ENCODE data around the gene ERCC3. TPM values are rescaled to one million over a fixed set of nuclear protein-coding genes. Genes with fewer than 3 reads are reported as not detected.
"Not testable (repeated sequence)": the region's sequence is repeated elsewhere in the genome, so short reads cannot be mapped to it uniquely, and the experiment has no call there.

Gene ERCC3
- total RNA-seq, 3 donors from 2014 or later = 56.6 to 63.6 (median 61.8) TPM

DNA sequence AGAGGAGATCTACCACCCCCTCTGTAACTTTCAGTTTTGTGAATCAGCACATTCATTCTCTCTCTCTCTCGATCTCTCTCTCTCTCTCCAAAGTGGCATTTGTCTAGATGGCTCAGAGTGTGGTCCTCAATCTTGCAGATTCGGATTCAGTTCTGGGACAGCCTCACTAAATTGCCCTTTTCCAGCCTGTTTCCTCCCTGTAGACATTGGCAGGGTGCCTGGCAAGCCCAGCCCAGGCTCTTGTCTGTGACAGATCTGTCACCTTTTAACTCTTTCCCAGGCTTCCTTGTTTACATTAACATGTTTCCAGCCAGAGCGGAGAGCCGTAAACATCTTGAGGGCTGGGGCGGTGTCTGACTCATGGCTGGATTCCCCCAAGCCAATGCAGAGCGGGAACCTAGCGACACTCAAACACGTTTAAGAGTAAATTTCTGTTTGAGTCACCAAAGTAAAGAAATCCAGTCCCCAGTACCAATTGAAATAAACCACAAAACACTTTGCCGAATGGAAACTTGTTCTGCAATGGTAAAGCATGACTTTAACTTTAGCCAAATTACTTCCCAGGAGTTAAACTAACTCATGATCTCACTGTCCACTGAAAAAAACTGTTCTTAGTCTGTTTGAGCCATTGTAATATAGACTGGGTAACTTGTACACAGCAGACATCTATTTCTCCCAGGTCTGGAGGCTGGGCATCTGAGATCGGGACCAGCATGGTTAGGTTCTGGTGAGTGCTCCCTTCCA, 67.3 kb downstream of the ERCC3 start:
- ATAC-seq (peak; percentile 83 to 86), DNase-seq (no peak)
- Mint-ChIP-seq H3K9me3 (peaks cover 5% of the 10 kb centered on the region), H3K4me1 (ENCODE audit: low read depth) (peaks cover 9% of the 10 kb centered on the region), H3K36me3 (ENCODE audit: insufficient read depth) (peaks cover 1% of the 10 kb centered on the region), H3K4me3 (peak overlapping the region; percentile 31), H3K27me3 (ENCODE audit: low read depth) (peaks cover 41% of the 10 kb centered on the region)

DNA sequence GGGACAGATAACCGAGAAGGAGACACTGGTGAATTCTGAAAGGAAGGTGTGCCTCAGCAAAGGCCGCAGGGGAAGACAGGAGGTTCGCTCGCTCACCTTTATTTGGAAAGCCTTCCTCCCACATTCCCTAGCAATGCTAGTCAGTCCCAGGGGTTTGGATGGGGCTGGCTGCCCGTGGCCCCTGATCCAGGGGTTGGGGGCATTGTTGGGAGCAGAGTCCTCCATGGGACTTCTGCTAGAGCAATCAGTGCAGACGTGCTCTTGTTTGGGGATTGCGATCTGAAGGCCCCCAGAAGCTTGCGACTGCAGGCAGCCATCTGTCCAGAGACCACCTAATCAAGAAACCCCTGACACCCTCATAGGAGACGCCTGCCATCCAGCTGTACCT, 67.8 kb downstream of the ERCC3 start:
- no peak for ATAC-seq
- H3K27me3 Mint-ChIP-seq (ENCODE audit: low read depth) = peaks cover 41% of the 10 kb centered on the region
- H3K4me1 Mint-ChIP-seq (ENCODE audit: low read depth) = peaks cover 9% of the 10 kb centered on the region
- H3K36me3 Mint-ChIP-seq (ENCODE audit: insufficient read depth) = no peaks in the 10 kb centered on the region
- no peak overlapping the region for H3K4me3 Mint-ChIP-seq
- no peak for DNase-seq
- H3K9me3 Mint-ChIP-seq = peaks cover 5% of the 10 kb centered on the region

DNA sequence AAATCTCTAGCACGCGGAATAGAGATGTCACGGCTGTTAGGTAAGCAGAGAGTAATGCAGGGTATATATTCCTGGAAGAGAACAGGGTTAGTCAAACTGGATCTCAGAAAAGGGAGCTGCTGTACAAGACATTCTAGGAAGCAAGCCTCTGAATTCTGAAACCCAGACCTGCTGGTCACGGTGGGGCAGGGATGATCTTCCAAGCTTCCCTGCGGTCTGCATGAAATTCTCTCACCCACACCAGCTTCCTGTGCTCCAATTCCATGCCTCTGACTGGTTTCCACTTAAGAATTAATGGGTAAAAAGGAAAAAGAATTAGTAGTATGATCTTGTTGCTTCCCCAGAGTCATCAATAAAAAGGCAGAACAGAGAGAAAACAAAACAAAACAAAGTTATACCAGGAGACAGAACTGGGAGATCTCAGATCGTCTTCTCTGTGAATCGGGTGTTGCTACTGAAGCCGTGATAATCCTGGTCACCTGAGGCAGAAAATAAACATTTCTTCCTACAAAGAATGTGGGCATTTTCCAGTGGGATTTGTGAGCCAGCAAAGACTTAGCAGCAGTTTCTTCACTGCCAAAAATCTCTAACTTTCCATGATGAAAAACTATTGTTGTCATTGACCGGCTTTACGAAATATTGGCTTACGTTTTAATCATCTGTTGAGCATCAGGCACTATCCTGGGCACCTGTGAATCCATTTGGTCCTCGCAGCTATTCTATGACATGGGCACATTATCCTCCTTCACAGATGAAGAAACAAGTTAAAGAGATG, 68.6 kb downstream of the ERCC3 start:
- peaks cover 14% of the 10 kb centered on the region for H3K4me1 Mint-ChIP-seq (ENCODE audit: low read depth)
- no peaks in the 10 kb centered on the region for H3K36me3 Mint-ChIP-seq (ENCODE audit: insufficient read depth)
- ATAC-seq = no peak
- H3K9me3 Mint-ChIP-seq = peaks cover 5% of the 10 kb centered on the region
- DNase-seq = no peak
- H3K27me3 Mint-ChIP-seq (ENCODE audit: low read depth) = peaks cover 48% of the 10 kb centered on the region
- H3K4me3 Mint-ChIP-seq = no peak overlapping the region

DNA sequence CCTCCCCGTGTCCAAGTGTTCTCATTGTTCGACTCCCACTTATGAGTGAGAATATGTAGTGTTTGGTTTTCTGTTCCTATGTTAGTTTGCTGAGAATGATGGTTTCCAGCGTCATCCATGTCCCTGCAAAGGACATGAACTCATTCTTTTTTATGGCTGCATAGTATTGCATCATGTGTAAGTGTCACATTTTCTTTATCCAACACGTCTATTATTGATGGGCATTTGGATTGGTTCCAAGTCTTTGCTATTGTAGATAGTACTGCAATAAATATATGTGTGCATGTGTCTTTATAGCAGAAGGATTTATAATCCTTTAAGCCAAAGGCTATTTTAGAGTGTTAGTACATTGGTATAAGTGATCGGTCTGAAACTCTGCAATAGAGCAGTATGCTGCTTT, 69.8 kb downstream of the ERCC3 start:
- DNase-seq; H3K4me3 Mint-ChIP-seq; H3K9me3 Mint-ChIP-seq; ATAC-seq; H3K36me3 Mint-ChIP-seq (ENCODE audit: insufficient read depth): not testable (repeated sequence)
- Mint-ChIP-seq H3K27me3 (ENCODE audit: low read depth) (peaks cover 51% of the 10 kb centered on the region), H3K4me1 (ENCODE audit: low read depth) (peaks cover 17% of the 10 kb centered on the region)

DNA sequence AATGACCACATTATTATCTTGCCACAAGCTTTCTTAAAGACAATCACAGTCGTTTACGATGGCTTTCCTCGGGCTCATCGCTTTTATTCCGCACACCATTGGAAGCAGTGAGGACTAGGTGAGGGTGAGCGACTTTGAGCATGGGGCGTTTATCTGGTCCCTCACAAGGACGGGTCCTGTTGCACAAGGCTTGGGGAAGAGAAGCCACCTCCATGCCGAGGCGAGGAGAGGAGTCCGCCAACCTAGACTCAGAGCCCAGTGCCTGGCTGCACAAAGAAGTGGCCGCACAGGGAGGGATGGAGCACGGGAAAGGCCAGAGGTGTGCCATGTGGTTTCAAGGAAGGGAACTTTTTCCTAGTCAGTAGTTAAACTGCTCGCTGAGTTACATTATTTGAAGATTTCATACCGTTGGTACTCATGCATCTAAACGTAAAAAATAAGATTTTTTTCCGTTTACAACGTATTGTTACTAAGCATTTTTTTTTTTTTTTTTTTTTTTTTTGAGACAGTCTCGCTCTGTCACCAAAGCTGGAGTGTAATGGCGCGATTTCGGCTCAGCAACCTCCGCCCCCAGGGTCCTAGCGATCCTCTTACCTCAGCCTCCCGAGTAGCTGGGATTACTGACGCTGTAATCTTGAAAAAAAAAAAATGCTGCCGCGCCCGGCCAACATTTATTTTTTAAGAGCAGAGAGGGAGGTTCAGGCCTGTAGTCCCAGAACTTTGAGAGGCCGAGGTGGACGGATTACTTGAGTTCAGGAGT, 73.0 kb downstream of the ERCC3 start:
- H3K36me3 Mint-ChIP-seq (ENCODE audit: insufficient read depth) = no peaks in the 10 kb centered on the region
- no peak for DNase-seq
- ATAC-seq = no peak

DNA sequence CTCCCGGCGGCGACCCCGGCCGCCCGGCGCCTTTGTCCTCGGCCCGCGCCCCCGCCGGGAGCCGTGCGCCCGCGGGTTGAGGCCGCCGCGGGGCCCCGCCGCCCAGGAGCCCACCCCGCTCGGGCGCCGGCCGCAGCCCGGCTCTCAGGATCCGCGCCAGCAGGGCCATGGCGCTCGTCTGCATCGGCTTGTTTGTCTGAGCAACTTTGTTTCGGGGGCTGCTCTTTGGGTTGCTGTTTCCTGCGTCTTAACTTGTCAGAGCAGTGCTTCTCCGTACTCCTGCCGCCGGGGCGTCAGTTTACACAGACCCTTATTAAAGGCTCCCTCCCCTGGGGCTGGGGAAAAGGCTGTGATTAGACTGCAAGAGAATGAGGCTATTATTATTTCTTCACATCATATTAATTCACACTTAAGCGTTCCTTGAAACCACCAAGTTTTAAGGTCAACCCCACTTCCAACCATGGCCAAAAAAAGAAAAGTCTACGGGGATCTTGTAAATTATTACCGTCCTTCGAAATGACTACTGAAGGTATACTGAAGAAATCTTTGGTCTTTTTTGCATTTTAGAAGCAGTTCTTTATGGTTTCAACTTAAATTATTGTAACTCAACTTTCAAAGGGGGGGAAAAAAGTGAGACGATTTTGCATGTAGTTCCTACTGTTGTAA, 73.7 kb downstream of the ERCC3 start, which contains the start of gene CYP27C1:
TSS of gene CYP27C1 (minus strand) at position 198 of the 666 bp plus-strand sequence. CDS start at position 169, 29 bp downstream.
- H3K4me3 Mint-ChIP-seq = peak within 1 kb of the TSS; percentile 78
- H3K4me1 Mint-ChIP-seq (ENCODE audit: low read depth) = peaks cover 17% of the 10 kb centered on the region
- H3K27me3 Mint-ChIP-seq (ENCODE audit: low read depth) = peaks cover 61% of the 10 kb centered on the region
- H3K9me3 Mint-ChIP-seq = peaks cover 7% of the 10 kb centered on the region
- no peaks in the 10 kb centered on the region for H3K36me3 Mint-ChIP-seq (ENCODE audit: insufficient read depth)
- ATAC-seq (peak; percentile 55 to 64), DNase-seq (no peak)

More for the DNA sequence above, 73.0 kb downstream of the ERCC3 start:
- Mint-ChIP-seq H3K27me3 (ENCODE audit: low read depth) (peaks cover 66% of the 10 kb centered on the region), H3K4me3 (peak overlapping the region; percentile 78), H3K9me3 (peaks cover 7% of the 10 kb centered on the region), H3K4me1 (ENCODE audit: low read depth) (peaks cover 19% of the 10 kb centered on the region)

DNA sequence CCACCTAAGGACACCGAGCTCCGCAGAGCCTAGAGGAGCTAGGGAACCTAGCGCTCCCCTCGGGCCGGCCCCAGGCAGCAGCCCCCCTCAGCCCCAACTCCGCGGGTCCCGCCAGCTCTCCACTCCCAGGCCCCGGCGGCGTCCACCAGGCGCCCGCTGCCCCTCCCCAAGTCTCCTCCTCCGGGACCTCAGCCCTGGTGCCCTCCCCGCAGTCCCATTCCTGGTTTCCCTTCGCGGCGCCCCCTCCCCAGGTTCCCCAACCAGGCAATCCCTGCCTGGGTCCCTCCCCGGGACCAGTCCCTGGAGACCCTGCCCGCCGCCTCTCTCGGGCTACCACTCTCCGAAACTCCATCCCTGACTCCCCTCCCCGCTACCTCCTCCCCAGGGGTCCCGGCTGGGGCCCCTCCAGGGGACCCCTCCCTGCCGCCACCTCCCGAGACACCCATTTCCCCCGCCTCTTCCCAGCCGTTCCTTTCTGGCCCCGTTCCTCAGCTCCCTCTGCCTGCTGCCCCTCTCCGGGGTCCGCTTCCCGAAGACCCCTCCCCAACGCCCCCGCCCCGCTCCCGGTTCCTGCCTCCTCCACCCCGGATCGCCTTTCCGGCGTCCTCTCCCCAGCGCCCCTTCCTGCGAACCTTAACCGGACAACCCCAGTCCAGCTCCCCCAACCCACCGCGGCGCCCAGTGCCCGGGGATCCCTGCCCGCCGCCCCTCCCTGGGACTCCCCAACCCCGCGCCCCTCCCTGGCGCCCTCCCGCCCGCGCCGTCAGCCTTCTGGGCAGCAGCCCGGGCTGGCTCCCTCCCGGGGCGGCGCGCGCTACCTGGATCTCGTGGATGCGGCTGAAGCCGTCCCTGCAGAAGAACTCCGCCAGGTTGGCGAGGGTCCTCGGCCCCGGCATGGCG, 74.5 kb downstream of the ERCC3 start:
- Mint-ChIP-seq H3K27me3 (ENCODE audit: low read depth) (peaks cover 57% of the 10 kb centered on the region), H3K4me3 (peak overlapping the region; percentile 33), H3K36me3 (ENCODE audit: insufficient read depth) (no peaks in the 10 kb centered on the region), H3K9me3 (peaks cover 7% of the 10 kb centered on the region), H3K4me1 (ENCODE audit: low read depth) (peaks cover 17% of the 10 kb centered on the region)
- ATAC-seq (peak; percentile 47 to 54), DNase-seq (no peak)

DNA sequence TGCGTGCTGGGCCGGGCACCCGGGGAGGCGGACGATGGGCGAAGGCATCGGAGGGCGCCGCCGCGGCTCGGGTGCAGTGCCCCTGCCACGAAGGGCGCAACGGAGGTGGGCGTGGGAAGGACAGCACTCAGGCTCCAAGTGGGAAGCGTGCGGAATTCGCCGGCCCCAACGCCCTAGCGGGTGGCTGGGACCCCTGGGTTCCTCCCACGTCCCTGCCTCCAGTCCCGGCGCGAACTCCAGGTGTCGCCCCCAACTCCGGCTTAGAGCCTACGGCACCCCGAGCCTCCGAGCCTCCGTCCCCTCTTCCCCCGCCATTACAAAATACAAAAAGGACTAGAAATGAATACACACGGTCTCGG, 75.2 kb downstream of the ERCC3 start:
- DNase-seq = no peak
- Mint-ChIP-seq H3K36me3 (ENCODE audit: insufficient read depth) (no peaks in the 10 kb centered on the region), H3K9me3 (peaks cover 7% of the 10 kb centered on the region), H3K27me3 (ENCODE audit: low read depth) (peaks cover 54% of the 10 kb centered on the region), H3K4me3 (peak overlapping the region; percentile 63), H3K4me1 (ENCODE audit: low read depth) (peaks cover 17% of the 10 kb centered on the region)
- no peak for ATAC-seq

DNA sequence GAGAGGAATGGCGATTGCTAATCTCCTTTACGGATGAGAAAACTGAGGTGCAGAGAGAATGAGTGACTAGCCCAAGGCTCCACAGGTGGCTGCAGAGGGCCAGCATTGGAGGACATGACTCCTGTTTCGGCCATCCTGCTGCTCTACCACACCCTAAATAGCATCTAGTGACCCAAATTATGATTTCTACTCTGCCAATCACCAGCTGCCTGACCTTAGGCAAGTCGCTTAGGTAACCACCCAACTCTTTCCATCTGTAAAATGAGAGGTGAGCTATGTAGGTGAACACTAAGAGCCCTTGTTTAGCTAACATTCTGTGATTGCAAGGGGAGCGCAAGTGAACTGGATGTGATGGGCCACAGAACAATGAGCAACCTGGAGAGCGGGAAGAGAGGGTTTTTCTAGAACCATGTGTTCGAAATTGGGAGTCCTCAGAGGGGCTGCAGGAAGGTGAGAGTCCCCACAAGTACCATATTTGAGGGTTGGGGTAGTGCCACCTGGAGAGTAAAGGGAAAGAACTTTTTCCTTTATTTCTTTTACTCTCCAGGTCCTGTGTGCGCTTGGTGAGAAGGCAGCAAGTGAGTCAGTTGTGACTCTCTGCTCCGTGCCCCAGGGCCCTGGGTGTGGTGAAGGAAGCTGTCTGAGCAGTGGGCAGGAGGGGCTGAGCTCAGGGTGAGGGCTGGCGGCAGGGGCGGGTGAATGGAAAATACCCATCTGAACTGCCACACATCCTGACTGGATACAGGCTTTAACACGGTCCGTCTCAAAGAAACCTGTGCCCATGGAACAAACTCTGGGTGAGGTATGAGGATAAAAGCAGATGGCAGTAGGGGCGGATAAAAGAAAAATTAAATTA, 76.2 kb downstream of the ERCC3 start:
- H3K36me3 Mint-ChIP-seq (ENCODE audit: insufficient read depth) = no peaks in the 10 kb centered on the region
- peaks cover 17% of the 10 kb centered on the region for H3K4me1 Mint-ChIP-seq (ENCODE audit: low read depth)
- peaks cover 7% of the 10 kb centered on the region for H3K9me3 Mint-ChIP-seq
- ATAC-seq = peak in 1 of 2 donors; percentile 20
- H3K4me3 Mint-ChIP-seq = no peak overlapping the region
- no peak for DNase-seq
- H3K27me3 Mint-ChIP-seq (ENCODE audit: low read depth) = peaks cover 55% of the 10 kb centered on the region

DNA sequence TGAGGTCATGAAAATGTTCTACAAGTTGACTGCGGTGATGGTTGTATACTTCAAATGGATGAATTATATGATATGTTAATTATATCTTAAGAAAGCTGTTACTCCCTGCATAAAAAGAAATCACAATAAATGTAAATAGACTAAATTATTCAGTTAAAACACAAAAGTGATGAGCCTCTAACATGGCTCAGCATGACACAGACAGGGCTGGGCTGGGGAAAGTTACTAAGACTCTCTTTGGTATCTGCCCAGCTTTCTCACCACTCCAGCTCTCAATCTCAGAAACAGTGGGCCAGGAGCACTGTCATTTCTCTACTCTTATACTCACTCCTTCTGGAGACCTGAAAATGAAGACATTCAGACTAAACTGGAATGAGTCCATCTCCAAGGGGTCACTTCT, 77.4 kb downstream of the ERCC3 start:
- ATAC-seq = no peak

DNA sequence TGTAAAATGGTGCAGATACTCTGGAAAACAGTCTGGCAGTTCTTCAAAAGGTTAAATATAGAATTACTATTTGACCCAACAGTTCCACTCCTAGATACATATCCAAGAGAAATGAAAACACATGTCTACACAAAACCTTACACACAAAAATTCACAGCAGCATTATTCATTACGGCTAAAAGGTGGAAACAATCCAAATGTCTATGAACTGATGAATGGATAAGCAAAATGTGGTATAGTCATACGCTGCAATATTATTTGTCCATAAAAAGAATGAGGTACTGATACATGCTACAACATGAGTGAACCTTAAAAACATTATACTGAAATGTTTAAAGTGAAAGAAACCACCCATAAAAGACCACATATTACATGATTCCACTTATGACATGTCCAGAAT, 77.8 kb downstream of the ERCC3 start:
- Mint-ChIP-seq H3K9me3 (peaks cover 7% of the 10 kb centered on the region), H3K27me3 (ENCODE audit: low read depth) (peaks cover 67% of the 10 kb centered on the region), H3K4me1 (ENCODE audit: low read depth) (peaks cover 17% of the 10 kb centered on the region), H3K4me3 (no peak overlapping the region), H3K36me3 (ENCODE audit: insufficient read depth) (no peaks in the 10 kb centered on the region)
- DNase-seq = no peak
- no peak for ATAC-seq

More for the DNA sequence above, 77.4 kb downstream of the ERCC3 start:
- Mint-ChIP-seq H3K36me3 (ENCODE audit: insufficient read depth) (no peaks in the 10 kb centered on the region), H3K4me3 (no peak overlapping the region), H3K4me1 (ENCODE audit: low read depth) (peaks cover 17% of the 10 kb centered on the region), H3K9me3 (peaks cover 7% of the 10 kb centered on the region), H3K27me3 (ENCODE audit: low read depth) (peaks cover 65% of the 10 kb centered on the region)
- DNase-seq = no peak

DNA sequence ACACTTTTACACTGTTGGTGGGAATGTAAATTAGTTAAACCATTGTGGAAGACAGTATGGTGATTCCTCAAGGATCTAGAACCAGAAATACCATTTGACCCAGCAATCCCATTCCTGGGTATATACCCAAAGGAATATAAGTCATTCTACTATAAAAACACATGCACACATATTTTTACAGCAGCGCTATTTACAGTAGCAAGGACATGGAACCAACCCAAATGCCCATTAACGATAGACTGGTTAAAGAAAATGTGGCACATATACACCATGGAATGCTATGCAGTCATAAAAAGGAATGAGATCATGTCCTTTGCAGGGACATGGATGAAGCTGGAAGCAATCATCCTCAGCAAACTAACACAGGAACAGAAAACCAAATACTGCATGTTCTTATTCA, 79.7 kb downstream of the ERCC3 start:
- ATAC-seq; H3K4me3 Mint-ChIP-seq; DNase-seq; H3K36me3 Mint-ChIP-seq (ENCODE audit: insufficient read depth); H3K9me3 Mint-ChIP-seq; H3K4me1 Mint-ChIP-seq (ENCODE audit: low read depth): not testable (repeated sequence)
- H3K27me3 Mint-ChIP-seq (ENCODE audit: low read depth) = peaks cover 70% of the 10 kb centered on the region

Measured in activated T-cell treated with anti-CD3 and anti-CD28 coated beads, Interleukin-2, amount 50 U/mL, for 4 hours (primary cell).